Measurements from ENCODE around the gene CRYZL1. TPM values are rescaled to one million over a fixed set of nuclear protein-coding genes. Genes with fewer than 3 reads are reported as not detected.
"Not testable (repeated sequence)": the region's sequence is repeated elsewhere in the genome, so short reads cannot be mapped to it uniquely, and the experiment has no call there.

The CRYZL1 gene
- total RNA-seq, 1 donor: 25.8 TPM

GRCh38 chr21:33587792-33588484, 53.6 kb downstream of the CRYZL1 start:
- peak overlapping the region; percentile 85 for H3K4me3 ChIP-seq (ENCODE audit: low read depth, low read length)
- no peak for TF ChIP-seq CTCF (IDR thresholded peaks at IDR 0.05; ENCODE audit: insufficient read depth, low read length)
- peak; percentile 37 for DNase-seq (ENCODE audit: low read depth)

GRCh38 chr21:33586927-33587326, 54.6 kb downstream of the CRYZL1 start:
- peak overlapping the region; percentile 38 for H3K4me3 ChIP-seq (ENCODE audit: low read depth, low read length)
- TF ChIP-seq CTCF (IDR thresholded peaks at IDR 0.05; ENCODE audit: insufficient read depth, low read length): no peak
- no peak for DNase-seq (ENCODE audit: low read depth)

- TF ChIP-seq CTCF (IDR thresholded peaks at IDR 0.05; ENCODE audit: insufficient read depth, low read length): no peak
- DNase-seq (ENCODE audit: low read depth): peak; percentile 42
- no peak overlapping the region for H3K4me3 ChIP-seq (ENCODE audit: low read depth, low read length)
These were observed 57.1 kb downstream of the CRYZL1 start for GRCh38 chr21:33584455-33584854.

- no peak for TF ChIP-seq CTCF (IDR thresholded peaks at IDR 0.05; ENCODE audit: insufficient read depth, low read length)
- no peak for DNase-seq (ENCODE audit: low read depth)
- no peak overlapping the region for H3K4me3 ChIP-seq (ENCODE audit: low read depth, low read length)
These were observed 62.5 kb downstream of the CRYZL1 start for GRCh38 chr21:33578959-33579542.

GRCh38 chr21:33578214-33578613, 63.3 kb downstream of the CRYZL1 start:
- no peak overlapping the region for H3K4me3 ChIP-seq (ENCODE audit: low read depth, low read length)
- peak; percentile 25 for DNase-seq (ENCODE audit: low read depth)
- no peak for TF ChIP-seq CTCF (IDR thresholded peaks at IDR 0.05; ENCODE audit: insufficient read depth, low read length)

- not testable (repeated sequence) for DNase-seq (ENCODE audit: low read depth); H3K4me3 ChIP-seq (ENCODE audit: low read depth, low read length)
These were observed 64.8 kb downstream of the CRYZL1 start for GRCh38 chr21:33576741-33577141.

- no peak overlapping the region for H3K4me3 ChIP-seq (ENCODE audit: low read depth, low read length)
- DNase-seq (ENCODE audit: low read depth): no peak
- no peak for TF ChIP-seq CTCF (IDR thresholded peaks at IDR 0.05; ENCODE audit: insufficient read depth, low read length)
These were observed 69.2 kb downstream of the CRYZL1 start for GRCh38 chr21:33572350-33572749.

Measured in fibroblast of the aortic adventitia (primary cell).